HL-60/S4 (cell line): ENCODE results near the gene HOXB6.

ENCODE experiments used
- in situ Hi-C: fragments of 300-500 bp; cut with MboI; formaldehyde crosslinking; loops from 2 replicates; pipeline ENCODE4 v1.14.3; 2022; ENCODE audit warnings: low sequenced_read_pairs

The HOXB6 gene

DNA sequence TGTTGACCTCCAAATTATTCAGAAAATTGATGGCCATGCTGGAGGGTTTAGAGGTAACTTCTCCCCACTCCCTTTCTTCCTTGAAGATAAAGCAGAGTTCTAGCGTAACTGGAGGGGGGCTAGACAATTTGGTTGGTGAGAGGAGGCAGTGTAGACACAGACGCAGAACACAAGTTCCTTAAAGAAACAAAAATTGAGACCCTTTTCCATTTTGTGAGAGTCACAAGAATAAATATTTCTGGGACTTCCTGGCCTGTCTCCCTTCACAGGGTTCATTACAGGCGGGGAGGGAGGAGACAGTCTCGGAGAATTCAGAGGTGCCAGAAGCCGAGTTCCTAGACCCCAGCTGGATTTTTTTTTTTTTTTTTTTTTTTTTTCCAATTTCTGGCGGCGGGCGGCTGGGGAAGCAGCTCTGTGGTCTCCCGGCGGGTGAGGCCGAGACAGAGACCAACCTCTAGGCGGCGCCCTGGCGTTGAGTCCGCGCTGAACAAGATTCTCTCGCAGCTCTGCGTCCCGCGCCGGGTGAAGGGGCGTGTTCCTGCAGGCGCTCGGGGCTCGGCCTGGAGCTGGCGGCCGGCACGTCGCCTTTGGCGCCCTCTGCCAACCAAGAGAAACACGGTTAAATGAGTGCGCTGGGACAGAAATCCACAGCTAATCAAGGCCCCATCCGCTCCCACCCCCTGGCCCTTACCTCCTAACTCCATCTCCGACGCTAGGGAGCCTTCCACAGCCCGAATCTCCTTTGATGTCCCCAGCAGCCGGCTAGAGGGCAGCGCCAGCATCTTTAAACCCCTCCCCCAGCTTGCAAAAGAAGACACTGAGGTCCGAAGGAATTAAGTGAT, 31.6 kb upstream of the HOXB6 start:
- in situ Hi-C loops, result no loop called here

GRCh38 chr17:48634493-48635208, 29.9 kb upstream of the HOXB6 start:
- in situ Hi-C loops, result no loop called here

- in situ Hi-C loops, result no loop called here
Measured at GRCh38 chr17:48633266-48633677, 28.5 kb upstream of the HOXB6 start.

DNA sequence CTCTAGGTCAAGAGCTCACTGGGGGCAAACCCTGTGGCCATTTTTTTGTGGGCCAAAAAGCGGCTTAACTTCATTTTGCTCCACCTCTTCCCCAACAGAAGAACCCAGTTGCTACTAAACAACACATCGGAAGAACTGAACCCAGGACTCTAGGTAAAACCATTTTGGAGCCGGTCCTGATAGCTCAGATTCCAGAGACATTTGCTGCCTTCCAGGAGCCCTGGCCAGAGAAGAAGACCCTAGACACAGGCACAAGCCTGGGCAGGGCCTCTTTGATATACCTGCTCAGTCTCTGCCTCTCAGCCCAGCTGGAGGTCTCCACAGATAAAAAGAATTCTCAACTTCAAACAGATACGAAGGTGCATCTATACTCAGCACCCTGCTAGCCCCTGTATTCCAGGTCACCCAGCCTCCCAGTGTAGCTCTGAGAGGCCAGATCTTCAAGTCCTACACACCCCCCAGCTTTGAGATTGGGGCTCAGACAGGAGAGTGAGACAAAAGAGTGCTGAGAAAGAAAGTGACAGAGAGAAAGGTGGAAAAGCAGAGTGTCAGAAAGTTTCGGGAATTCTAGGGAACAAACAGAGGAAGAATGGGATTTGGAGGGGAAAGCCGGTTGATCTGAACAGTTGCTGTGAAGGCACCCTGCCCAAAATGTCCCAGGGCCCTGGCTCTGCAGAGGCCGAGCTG, 27.9 kb upstream of the HOXB6 start:
- in situ Hi-C loops, result no loop called here

DNA sequence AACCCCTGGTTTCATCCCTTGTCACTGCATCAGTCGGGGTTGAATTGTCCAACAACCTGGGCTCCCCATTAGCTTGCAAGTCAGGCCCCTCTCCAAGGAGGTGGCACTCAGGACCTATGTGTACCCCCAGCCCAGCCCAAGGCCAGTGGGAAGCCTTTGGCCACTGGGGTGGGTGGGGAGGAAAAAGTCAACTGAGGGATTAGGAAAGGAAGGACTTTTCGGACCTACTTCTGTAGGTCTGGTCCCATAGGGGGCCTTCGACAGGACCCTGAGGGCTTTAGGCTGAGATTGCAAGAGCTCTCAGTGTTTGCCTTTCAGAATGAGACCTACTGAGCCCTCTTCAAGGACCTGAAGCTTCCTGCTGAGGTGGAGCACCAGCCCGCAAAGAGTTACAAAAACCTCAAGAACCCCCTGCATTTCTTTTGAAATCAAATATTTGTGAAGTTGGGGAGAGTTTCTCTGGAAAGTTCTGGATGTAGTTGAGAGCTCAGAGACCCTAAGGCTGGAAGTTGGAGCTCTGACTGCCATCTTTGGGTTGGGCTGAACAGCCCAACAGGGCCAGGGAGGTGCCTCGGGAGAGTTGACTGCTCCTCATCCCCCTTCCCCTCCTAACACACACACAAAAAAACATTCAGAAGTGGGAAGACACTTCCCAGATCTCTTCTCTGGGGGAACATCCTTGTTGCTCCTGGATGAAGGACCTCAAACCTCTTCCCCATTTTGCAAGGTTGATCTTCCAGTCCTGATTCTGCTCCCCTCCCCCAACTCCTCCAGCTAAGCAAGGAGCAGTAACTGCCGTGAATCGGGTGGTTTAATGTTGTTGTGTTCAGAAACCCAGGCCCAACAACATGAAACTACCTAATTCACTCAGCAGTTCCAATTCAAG, 27.1 kb upstream of the HOXB6 start:
- in situ Hi-C loops, result no loop called here

DNA sequence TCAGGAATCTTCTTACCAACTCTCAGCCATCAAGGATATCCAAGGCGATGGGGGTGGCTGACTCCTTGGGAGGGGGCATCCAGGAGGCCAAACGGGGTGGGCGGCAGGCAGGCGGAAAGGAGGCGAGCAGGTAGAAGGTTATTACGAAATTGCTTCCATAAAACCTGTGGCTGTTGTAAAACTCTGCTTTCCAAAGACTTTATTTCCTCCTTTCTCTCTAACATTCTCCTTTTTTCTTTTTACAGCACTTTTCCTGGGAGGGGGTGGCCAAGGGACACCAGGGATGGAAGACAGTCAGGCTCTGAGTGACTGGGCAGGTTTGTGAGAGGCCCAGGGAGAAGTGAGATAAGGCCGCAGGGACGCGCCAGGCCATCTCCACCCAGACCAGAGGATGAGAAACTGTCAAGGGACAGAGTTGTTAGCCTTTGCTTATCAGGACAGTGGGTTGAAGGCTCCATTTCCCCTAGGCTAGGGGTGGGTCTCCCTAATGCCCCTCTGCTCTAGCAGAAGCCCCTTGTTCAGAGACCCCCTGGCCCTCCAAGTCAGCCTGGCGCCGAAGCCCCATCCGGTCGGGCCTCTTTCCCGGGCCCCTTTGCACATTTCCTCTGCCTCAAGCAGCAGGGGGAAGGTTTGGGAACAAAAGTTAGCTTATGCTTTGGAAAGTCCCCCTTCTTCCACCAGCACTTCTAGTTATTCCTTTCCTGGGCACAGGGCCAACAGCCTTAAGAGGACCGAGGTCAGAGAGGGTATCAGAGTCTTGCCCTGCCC, 26.3 kb upstream of the HOXB6 start:
- in situ Hi-C loops, result no loop called here

GRCh38 chr17:48630009-48630924, 25.5 kb upstream of the HOXB6 start:
- in situ Hi-C loops, result no loop called here

DNA sequence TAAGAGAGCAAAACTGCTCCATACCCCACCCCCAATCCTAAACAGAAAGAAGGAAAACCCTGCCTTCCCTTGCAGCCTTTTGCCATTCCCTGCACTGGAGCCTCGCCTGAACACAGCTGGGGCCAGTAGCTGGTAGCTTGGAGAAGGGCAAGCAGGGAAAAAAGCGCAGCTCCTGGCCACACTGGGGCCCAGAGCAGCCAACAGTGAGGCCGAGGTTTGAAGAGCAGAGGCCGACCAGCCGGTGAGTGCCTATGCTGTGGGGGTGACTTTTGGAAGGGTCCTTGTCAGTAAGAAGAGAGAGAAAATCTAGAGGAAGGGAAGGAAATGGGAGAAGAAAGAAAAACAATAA, 24.6 kb upstream of the HOXB6 start:
- in situ Hi-C loops, result no loop called here

- in situ Hi-C loops, result no loop called here
Measured at GRCh38 chr17:48628649-48629410, 24.0 kb upstream of the HOXB6 start.

DNA sequence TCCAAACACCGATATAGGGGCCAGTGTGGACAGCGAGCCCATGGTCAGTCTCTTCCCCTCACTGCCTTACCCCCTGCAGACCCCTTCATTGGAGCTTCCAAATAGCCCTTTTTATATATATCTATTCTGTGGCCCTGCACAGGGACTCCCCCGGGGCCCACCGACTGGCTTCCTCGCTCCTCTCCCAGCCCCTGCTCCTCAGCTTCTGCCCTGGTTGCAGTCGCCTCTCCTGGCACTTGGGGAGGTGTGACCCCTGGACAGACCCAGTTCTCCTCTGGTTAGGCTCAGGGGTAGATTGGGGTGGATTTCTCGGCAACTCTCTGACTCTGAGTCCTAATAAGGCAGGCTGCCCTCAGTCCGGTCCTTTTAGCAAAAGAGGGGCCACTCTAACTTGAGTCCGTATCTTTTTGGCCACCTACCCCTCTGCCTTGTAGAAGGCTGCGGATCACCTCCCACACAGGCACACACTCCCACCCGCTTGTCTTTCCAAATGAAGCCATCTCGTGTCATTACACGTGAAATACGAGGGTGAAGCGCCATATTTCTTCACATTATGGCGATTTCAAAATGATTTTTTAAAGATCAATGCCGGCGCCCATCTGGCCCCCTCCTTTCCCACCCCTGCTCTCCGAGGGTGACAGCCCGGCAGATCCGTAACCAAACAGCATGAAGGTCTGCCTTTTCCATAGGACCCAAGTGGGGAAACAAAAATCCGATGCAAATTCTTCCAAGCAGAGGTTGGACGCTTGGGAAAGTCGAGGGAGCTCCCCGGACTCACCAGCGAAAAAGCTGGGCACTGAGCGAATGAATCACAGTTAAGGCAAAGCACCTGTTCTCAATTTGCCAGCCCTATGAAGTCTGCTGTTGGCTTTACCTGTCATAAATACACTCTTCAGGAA, 23.1 kb upstream of the HOXB6 start:
- in situ Hi-C loops, result no loop called here

DNA sequence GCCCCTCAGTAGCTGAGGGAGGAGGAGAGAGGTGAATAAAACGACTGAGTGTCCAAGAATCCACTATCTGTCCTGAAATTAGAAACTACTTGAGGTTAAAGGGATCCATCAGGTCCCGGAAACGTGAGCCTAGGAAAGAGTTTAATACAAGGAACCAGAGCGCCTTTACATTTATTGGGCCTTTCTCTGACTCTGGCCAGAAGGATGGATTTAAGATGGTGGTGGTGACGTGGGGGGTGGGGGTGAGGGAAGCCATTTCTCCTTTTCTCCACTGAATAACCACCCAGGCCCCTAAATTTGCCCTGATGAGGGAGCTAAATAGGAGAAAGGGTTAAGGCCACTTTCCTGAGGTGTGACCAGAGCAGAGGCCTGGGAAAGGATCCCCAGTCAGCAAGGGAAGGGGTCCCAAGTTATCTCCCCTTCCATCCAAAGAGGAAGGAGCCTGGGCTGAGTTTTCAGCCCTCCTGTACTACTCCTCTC, 22.4 kb upstream of the HOXB6 start:
- in situ Hi-C loops, result no loop called here

DNA sequence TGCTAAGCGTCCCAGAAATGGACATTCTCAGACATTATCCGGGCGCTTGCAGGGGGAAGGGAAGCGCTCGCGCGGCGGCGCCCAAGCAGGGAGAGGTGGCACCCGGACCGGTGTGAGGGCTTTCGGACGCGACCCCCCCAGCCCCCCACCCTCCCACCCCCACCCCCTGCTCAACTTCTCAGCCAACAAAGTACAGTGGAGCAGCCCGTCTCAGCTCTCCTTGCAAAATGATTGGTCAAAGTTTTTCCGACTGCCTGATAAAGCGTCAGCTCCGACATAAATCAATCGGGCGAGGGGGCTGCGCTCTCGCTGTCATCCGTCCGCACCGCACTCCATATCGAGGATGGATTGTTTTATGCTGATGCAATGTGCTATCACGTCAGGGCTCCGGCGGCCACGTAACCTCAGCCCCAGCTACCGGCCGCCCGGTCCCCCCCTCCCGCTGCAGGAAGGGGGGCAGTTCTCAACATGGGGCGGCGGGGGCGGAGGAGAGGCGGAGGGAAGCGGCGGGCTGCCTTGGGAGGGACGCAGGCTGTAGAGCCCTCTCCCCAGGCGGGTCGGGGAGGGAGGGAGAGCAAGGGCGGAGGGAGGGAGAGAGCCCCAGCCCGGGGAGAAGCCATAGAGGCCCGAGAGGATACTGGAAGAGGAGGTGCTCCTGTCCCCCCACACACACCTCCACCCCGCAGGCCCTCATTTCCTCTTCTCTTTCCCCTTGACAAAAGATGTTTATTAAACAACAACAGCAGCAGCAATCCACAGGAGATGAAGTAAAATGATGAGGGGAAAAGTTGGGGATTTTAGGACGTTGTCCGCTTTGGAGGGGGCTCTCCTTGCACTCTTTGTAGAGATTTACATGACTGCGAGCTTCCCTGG, 21.7 kb upstream of the HOXB6 start, which contains the start of gene HOXB9:
Gene HOXB9 (minus strand): TSS at position 114 of the 873 bp plus-strand sequence. CDS start 89 bp downstream, at position 25.
- in situ Hi-C loops, result no loop called here

GRCh38 chr17:48625495-48626244, 20.9 kb upstream of the HOXB6 start:
- in situ Hi-C loops, result no loop called here

GRCh38 chr17:48624544-48625494, 20.0 kb upstream of the HOXB6 start:
- in situ Hi-C loops, result no loop called here
